GM12864 (cell line): ENCODE data around the gene NCKAP1.

Experiments used
- DNase-seq: peaks from one replicate; pipeline ENCODE4 v3.0.0-alpha.2; 2011; ENCODE audit warnings: low read depth
- H3K4me3 ChIP-seq: 2 replicates; pipeline ENCODE4 v1.5.1; 2011; ENCODE audit warnings: mild to moderate bottlenecking, low read depth, low read length, control low read depth
- TF ChIP-seq, protein P1 (sequence below): IDR thresholded peaks from 2 replicates; pipeline ENCODE4 v1.5.1; 2011; ENCODE audit warnings: low read depth, mild to moderate bottlenecking, moderate library complexity, low read length, control low read depth, inconsistent platforms; ENCODE audit errors: missing control alignments

The NCKAP1 gene

DNA sequence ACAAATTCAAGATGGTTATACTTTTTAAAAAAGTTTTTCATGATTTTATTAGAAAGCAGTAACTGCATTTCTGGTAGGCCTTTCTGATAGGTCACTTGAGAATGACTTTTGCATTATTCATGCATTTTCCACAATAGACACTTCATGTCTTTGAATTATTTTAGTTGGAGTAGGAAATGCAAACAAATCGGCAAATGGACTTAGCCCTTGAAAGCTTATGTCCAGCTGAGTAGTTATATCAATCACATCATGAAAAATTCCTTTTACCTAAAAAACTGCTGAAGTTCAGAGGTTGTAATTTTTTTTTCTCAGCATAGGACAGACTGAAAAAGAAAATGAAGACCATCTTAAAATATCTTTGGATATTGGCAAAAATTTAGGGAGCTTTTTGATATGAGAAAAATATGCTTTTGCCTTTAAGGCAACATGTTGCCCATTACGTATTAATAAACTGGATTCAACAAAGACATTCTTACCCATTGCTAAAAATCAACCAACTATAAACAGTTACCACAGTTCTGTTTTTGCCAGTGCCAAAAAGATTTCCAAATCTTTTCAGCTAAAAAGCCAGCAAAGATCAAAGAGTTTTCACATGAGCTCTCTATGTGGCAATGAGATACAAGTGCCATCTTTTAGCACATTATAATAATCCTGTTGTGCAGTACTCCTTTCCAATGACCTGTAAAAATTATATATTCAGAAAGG, 126.3 kb downstream of the NCKAP1 start:
- no peak overlapping the region for H3K4me3 ChIP-seq
- no peak for DNase-seq
- TF ChIP-seq, protein P1, sequence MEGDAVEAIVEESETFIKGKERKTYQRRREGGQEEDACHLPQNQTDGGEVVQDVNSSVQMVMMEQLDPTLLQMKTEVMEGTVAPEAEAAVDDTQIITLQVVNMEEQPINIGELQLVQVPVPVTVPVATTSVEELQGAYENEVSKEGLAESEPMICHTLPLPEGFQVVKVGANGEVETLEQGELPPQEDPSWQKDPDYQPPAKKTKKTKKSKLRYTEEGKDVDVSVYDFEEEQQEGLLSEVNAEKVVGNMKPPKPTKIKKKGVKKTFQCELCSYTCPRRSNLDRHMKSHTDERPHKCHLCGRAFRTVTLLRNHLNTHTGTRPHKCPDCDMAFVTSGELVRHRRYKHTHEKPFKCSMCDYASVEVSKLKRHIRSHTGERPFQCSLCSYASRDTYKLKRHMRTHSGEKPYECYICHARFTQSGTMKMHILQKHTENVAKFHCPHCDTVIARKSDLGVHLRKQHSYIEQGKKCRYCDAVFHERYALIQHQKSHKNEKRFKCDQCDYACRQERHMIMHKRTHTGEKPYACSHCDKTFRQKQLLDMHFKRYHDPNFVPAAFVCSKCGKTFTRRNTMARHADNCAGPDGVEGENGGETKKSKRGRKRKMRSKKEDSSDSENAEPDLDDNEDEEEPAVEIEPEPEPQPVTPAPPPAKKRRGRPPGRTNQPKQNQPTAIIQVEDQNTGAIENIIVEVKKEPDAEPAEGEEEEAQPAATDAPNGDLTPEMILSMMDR: no peak

DNA sequence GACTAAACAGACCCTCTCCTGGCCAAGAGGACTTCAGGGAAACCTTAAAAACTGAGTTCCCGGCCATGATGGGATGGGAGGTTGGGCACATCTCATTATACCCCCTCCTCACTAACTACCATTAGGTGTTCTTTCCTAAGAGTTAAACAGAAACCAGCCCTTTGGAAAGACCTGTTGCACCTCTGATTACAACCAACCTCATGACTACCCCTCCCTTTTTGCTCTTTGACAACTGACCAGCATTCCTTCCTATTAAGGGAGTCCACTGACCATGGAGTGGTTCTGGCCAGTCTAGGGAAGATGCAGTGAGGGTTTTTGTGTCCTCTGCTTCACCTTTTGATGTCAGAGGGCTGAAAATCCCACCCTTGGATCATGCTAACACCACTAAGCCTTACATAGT, 127.3 kb downstream of the NCKAP1 start:
- TF ChIP-seq, protein P1: no peak
- no peak overlapping the region for H3K4me3 ChIP-seq
- no peak for DNase-seq

GRCh38 chr2:182907081-182907830, 131.0 kb downstream of the NCKAP1 start:
- no peak for DNase-seq
- TF ChIP-seq, protein P1: no peak
- no peak overlapping the region for H3K4me3 ChIP-seq

GRCh38 chr2:182906454-182906853, 131.8 kb downstream of the NCKAP1 start:
- no peak overlapping the region for H3K4me3 ChIP-seq
- TF ChIP-seq, protein P1: no peak
- no peak for DNase-seq

DNA sequence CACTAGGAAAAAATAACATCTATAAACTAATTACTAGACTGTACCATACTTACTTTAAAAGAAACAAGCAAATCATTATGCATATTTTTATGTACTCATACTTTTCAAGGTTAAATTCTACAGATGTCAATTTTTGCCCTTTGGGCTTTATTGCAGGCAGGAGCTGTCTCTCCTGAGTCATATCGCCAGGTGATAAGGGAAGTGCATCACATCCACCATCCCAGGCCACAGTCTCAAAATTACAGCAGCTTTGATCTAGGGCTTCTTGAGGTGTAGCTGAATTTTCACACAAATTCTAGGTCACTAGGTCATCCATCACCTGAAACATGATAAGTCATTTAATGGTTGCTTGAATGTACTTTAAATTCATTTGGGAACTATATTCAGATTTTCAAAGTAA, 133.4 kb downstream of the NCKAP1 start:
- TF ChIP-seq, protein P1: no peak
- no peak overlapping the region for H3K4me3 ChIP-seq
- DNase-seq: no peak

- DNase-seq: no peak
- H3K4me3 ChIP-seq: no peak overlapping the region
- TF ChIP-seq, protein P1: no peak
Observed at GRCh38 chr2:182903566-182903965, 134.7 kb downstream of the NCKAP1 start.

DNA sequence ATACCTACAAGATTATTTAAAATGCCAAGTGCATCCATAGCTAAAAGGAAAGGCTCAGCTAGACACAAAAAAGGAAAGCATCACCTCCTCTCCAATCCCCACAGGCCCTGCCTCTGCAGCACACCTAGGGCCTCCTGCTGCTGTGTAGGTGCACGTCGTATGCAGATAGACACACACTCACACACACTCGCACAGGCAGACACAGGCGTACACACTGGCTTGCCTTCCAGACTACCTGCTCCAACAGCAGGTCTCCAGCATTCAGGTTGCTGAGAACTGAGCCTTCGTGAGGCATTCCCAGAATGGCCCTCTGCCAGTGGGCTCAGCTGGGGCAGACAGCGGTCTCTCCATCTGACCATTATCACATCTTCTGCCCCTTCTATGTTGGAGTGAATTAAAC, 136.5 kb downstream of the NCKAP1 start:
- TF ChIP-seq, protein P1: no peak
- DNase-seq: no peak
- H3K4me3 ChIP-seq: no peak overlapping the region
